ENCODE results near the gene ERC2.

The ERC2 gene

GRCh38 chr3:55711646-55712045 lies 756.6 kb downstream of the ERC2 start:
- DNase-seq (ENCODE audit: low read depth) = no peak

GRCh38 chr3:55709411-55710012 lies 758.8 kb downstream of the ERC2 start:
- no peak for DNase-seq (ENCODE audit: low read depth)

GRCh38 chr3:55708921-55709320 lies 759.3 kb downstream of the ERC2 start:
- DNase-seq (ENCODE audit: low read depth) = no peak

- no peak for DNase-seq (ENCODE audit: low read depth)
Measured at GRCh38 chr3:55708242-55708641, 760.0 kb downstream of the ERC2 start.

GRCh38 chr3:55704521-55704920 lies 763.7 kb downstream of the ERC2 start:
- no peak for DNase-seq (ENCODE audit: low read depth)

GRCh38 chr3:55702822-55703221 lies 765.4 kb downstream of the ERC2 start:
- DNase-seq (ENCODE audit: low read depth) = no peak

GRCh38 chr3:55701997-55702396 lies 766.3 kb downstream of the ERC2 start:
- DNase-seq (ENCODE audit: low read depth) = no peak

- DNase-seq (ENCODE audit: low read depth) = no peak
Measured at GRCh38 chr3:55698831-55699230, 769.4 kb downstream of the ERC2 start.

GRCh38 chr3:55697177-55697865 lies 770.9 kb downstream of the ERC2 start:
- DNase-seq (ENCODE audit: low read depth) = no peak

- no peak for DNase-seq (ENCODE audit: low read depth)
Measured at GRCh38 chr3:55692957-55693558, 775.2 kb downstream of the ERC2 start.

GRCh38 chr3:55692295-55692956 lies 775.8 kb downstream of the ERC2 start:
- DNase-seq (ENCODE audit: low read depth) = no peak

GRCh38 chr3:55691141-55691540 lies 777.1 kb downstream of the ERC2 start:
- no peak for DNase-seq (ENCODE audit: low read depth)

- DNase-seq (ENCODE audit: low read depth) = no peak
Measured at GRCh38 chr3:55690726-55691125, 777.5 kb downstream of the ERC2 start.

- no peak for DNase-seq (ENCODE audit: low read depth)
Measured at GRCh38 chr3:55690177-55690576, 778.1 kb downstream of the ERC2 start.

- DNase-seq (ENCODE audit: low read depth) = no peak
Measured at GRCh38 chr3:55688154-55688553, 780.1 kb downstream of the ERC2 start.

GRCh38 chr3:55687526-55687925 lies 780.7 kb downstream of the ERC2 start:
- DNase-seq (ENCODE audit: low read depth) = no peak

- no peak for DNase-seq (ENCODE audit: low read depth)
Measured at GRCh38 chr3:55686426-55687254, 781.6 kb downstream of the ERC2 start.

- DNase-seq (ENCODE audit: low read depth) = no peak
Measured at GRCh38 chr3:55683666-55684270, 784.5 kb downstream of the ERC2 start.

- no peak for DNase-seq (ENCODE audit: low read depth)
Measured at GRCh38 chr3:55682461-55682860, 785.8 kb downstream of the ERC2 start.

- no peak for DNase-seq (ENCODE audit: low read depth)
Measured at GRCh38 chr3:55678546-55679216, 789.6 kb downstream of the ERC2 start.

- no peak for DNase-seq (ENCODE audit: low read depth)
Measured at GRCh38 chr3:55676643-55677042, 791.6 kb downstream of the ERC2 start.
